IPS DF 6.9 (cell line): ENCODE measurements around the gene SMAD4.
"Not testable (repeated sequence)": the region's sequence is repeated elsewhere in the genome, so short reads cannot be mapped to it uniquely, and the experiment has no call there.

ENCODE experiments used
- DNase-seq: peaks from one replicate; pipeline ENCODE4 v3.0.0-alpha.2; 2013; ENCODE audit warnings: low read depth, low spot score
- H3K27ac ChIP-seq: one replicate; pipeline ENCODE4 v1.5.1; 2013; ENCODE audit warnings: low read length, control low read depth
- H3K27me3 ChIP-seq: 2 replicates; pipeline ENCODE4 v1.6.1; 2013; ENCODE audit warnings: mild to moderate bottlenecking, low read length; ENCODE audit not compliant: control insufficient read depth, insufficient read depth
- H3K36me3 ChIP-seq: 2 replicates; pipeline ENCODE4 v1.6.1; 2013; ENCODE audit warnings: low read length; ENCODE audit not compliant: control insufficient read depth, insufficient read depth
- H3K4me1 ChIP-seq: 2 replicates; pipeline ENCODE4 v1.6.1; 2013; ENCODE audit warnings: low read length; ENCODE audit not compliant: control insufficient read depth, insufficient read depth
- H3K4me3 ChIP-seq: 2 replicates; pipeline ENCODE4 v1.5.1; 2013; ENCODE audit warnings: mild to moderate bottlenecking, low read length
- H3K9me3 ChIP-seq: 2 replicates; pipeline ENCODE4 v1.6.1; 2013; ENCODE audit warnings: low read length, inconsistent platforms; ENCODE audit not compliant: control insufficient read depth, insufficient read depth
- WGBS: extraction: QIAGEN DNeasy Blood & Tissue Kit; methylation state at CpG from one replicate; pipeline ENCODE4 v1.1.7; 2013; ENCODE audit warnings: mixed read lengths, missing lambda C conversion rate; ENCODE audit not compliant: insufficient read length, insufficient coverage; 5-methylcytosine and 5-hydroxymethylcytosine counted together

The SMAD4 gene

DNA sequence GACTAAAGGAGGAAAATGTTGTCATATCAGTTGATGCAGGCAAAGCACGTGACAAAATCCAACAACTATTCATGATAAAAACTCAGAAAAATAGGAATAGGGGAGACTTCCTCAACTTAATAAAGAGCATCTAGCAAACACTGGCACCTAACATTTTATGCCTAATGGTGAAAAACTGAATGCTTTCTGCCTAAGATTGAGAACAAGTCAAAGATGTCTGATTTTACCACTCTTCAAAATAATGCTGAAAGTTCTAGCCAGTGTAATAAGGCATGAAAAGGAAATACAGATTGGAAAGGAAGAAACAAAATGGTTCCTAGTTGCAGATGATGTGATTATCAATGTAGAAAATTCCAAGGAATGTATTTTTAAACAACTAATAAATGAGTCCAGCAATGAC, 58.4 kb downstream of the SMAD4 start:
- H3K9me3 ChIP-seq: no peaks in the 10 kb centered on the region
- H3K36me3 ChIP-seq: no peaks in the 10 kb centered on the region; the same call in 1 of the 2 replicates
- DNase-seq: no peak
- H3K27me3 ChIP-seq: no peaks in the 10 kb centered on the region
- no CpG with 5 or more reads among the region's 1 CpG for WGBS
- H3K27ac ChIP-seq: no peak overlapping the region
- H3K4me1 ChIP-seq: no peaks in the 10 kb centered on the region
- H3K4me3 ChIP-seq: no peak overlapping the region

GRCh38 chr18:51089691-51090090, 59.7 kb downstream of the SMAD4 start:
- no peaks in the 10 kb centered on the region; the same call in 1 of the 2 replicates for H3K36me3 ChIP-seq
- no peak for DNase-seq
- H3K4me1 ChIP-seq: no peaks in the 10 kb centered on the region
- no CpG with 5 or more reads among the region's 4 CpGs for WGBS
- H3K27ac ChIP-seq: no peak overlapping the region
- no peak overlapping the region for H3K4me3 ChIP-seq
- H3K9me3 ChIP-seq: no peaks in the 10 kb centered on the region
- H3K27me3 ChIP-seq: no peaks in the 10 kb centered on the region

DNA sequence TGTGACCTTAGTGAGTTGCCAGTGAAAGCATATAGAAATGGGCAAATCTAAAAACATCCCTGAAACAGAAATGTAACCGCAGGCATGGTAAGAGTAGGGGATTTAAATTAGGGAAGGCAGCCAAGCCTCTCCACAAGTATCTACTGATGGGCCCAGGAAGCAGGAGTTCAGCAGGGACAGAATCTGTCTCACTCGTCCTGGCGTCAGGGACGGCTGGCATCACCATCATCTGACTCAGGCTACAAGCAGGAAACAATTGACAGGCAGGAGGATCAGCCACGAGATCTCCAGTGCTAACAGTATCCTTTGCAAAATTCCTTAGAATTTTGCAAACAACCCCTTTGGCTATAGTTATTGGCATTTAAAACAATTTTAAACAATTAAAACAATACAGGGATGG, 61.3 kb downstream of the SMAD4 start:
- no peaks in the 10 kb centered on the region for H3K27me3 ChIP-seq
- no peak for DNase-seq
- WGBS: no CpG with 5 or more reads among the region's 5 CpGs

GRCh38 chr18:51092117-51092516, 62.1 kb downstream of the SMAD4 start:
- Histone ChIP-seq H3K27ac (no peak overlapping the region), H3K27me3 (no peaks in the 10 kb centered on the region), H3K9me3 (no peaks in the 10 kb centered on the region), H3K36me3 (no peaks in the 10 kb centered on the region), H3K4me3 (no peak overlapping the region), H3K4me1 (no peaks in the 10 kb centered on the region)
- no peak for DNase-seq
- no CpG with 5 or more reads among the region's 2 CpGs for WGBS

More for the DNA sequence above, 61.3 kb downstream of the SMAD4 start:
- H3K36me3 ChIP-seq: no peaks in the 10 kb centered on the region
- no peak overlapping the region for H3K27ac ChIP-seq
- H3K4me1 ChIP-seq: no peaks in the 10 kb centered on the region
- no peaks in the 10 kb centered on the region for H3K9me3 ChIP-seq
- no peak overlapping the region for H3K4me3 ChIP-seq

DNA sequence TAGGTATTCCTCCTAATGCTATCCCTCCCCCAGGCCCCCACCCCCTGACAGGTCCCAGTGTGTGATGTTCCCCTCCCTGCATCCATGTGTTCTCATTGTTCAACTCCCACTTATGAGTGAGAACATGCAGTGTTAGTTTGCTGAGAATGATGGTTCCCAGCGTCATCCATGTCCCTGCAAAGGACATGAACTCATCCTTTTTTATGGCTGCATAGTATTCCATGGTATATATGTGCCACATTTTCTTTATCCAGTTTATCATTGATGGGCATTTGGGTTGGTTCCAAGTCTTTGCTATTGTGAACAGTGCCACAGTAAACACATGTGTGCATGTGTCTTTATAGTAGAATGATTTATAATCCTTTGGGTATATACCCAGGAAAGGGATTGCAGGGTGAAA, 63.0 kb downstream of the SMAD4 start:
- not testable (repeated sequence) for H3K4me1 ChIP-seq

GRCh38 chr18:51097021-51097822, 67.2 kb downstream of the SMAD4 start:
- WGBS: no CpG with 5 or more reads among the region's 6 CpGs
- no peak for DNase-seq
- no peak overlapping the region for H3K27ac ChIP-seq

More for the DNA sequence above, 63.0 kb downstream of the SMAD4 start:
- not testable (repeated sequence) for H3K27ac ChIP-seq, H3K36me3 ChIP-seq, DNase-seq, H3K4me3 ChIP-seq, H3K9me3 ChIP-seq, H3K27me3 ChIP-seq
- WGBS: no CpG with 5 or more reads among the region's 1 CpG

GRCh38 chr18:51098082-51098481, 68.1 kb downstream of the SMAD4 start:
- H3K36me3 ChIP-seq: no peaks in the 10 kb centered on the region
- no peaks in the 10 kb centered on the region for H3K9me3 ChIP-seq
- DNase-seq: no peak
- no peak overlapping the region for H3K4me3 ChIP-seq
- no peaks in the 10 kb centered on the region for H3K4me1 ChIP-seq
- no peak overlapping the region for H3K27ac ChIP-seq
- H3K27me3 ChIP-seq: no peaks in the 10 kb centered on the region
- no CpG with 5 or more reads among the region's 5 CpGs for WGBS

More at GRCh38 chr18:51097021-51097822, 67.2 kb downstream of the SMAD4 start:
- Histone ChIP-seq H3K4me1 (no peaks in the 10 kb centered on the region), H3K9me3 (no peaks in the 10 kb centered on the region), H3K4me3 (no peak overlapping the region), H3K27me3 (no peaks in the 10 kb centered on the region), H3K36me3 (no peaks in the 10 kb centered on the region)

- Histone ChIP-seq H3K27ac (no peak overlapping the region), H3K9me3 (no peaks in the 10 kb centered on the region), H3K4me1 (no peaks in the 10 kb centered on the region), H3K27me3 (no peaks in the 10 kb centered on the region), H3K36me3 (no peaks in the 10 kb centered on the region), H3K4me3 (no peak overlapping the region)
- no CpG with 5 or more reads among the region's 1 CpG for WGBS
- DNase-seq: no peak
Measured at GRCh38 chr18:51098513-51098912, 68.5 kb downstream of the SMAD4 start.

- H3K4me3 ChIP-seq: no peak overlapping the region
- H3K4me1 ChIP-seq: no peaks in the 10 kb centered on the region
- DNase-seq: no peak
- H3K27me3 ChIP-seq: no peaks in the 10 kb centered on the region
- no CpG with 5 or more reads among the region's 8 CpGs for WGBS
- no peak overlapping the region for H3K27ac ChIP-seq
- no peaks in the 10 kb centered on the region for H3K36me3 ChIP-seq
- no peaks in the 10 kb centered on the region for H3K9me3 ChIP-seq
Measured at GRCh38 chr18:51100385-51101120, 70.5 kb downstream of the SMAD4 start.

GRCh38 chr18:51107082-51107481, 77.1 kb downstream of the SMAD4 start:
- 0 out of 2 replicates have a peak, but pooled peaks cover 2% of the 10 kb centered on the region for H3K36me3 ChIP-seq
- no peak overlapping the region for H3K27ac ChIP-seq
- H3K4me3 ChIP-seq: no peak overlapping the region
- no peaks in the 10 kb centered on the region; the same call in 1 of the 2 replicates for H3K9me3 ChIP-seq
- no CpG with 5 or more reads among the region's 6 CpGs for WGBS
- no peaks in the 10 kb centered on the region for H3K4me1 ChIP-seq
- H3K27me3 ChIP-seq: no peaks in the 10 kb centered on the region
- DNase-seq: no peak
